Muscle layer of duodenum (tissue), 2 donors: ENCODE results near the gene INPP4B.
A peak's percentile ranks its signal among the peaks of the same experiment; 100 is the strongest.

Experiments
- H3K27ac ChIP-seq: one replicate; pipeline ENCODE4 v1.7.0; 2013; ENCODE audit warnings: mild to moderate bottlenecking, low read length
- H3K27me3 ChIP-seq: one replicate; pipeline ENCODE4 v1.7.0; 2013; ENCODE audit warnings: low read depth, mild to moderate bottlenecking, control low read depth, low read length
- H3K36me3 ChIP-seq, 2 donors: one replicate each; pipeline ENCODE4 v1.7.0; 2013; ENCODE audit warnings: low read length in 2 of 2, control low read depth in 1 of 2, mild to moderate bottlenecking in 1 of 2; ENCODE audit not compliant: insufficient read depth in 2 of 2, control insufficient read depth in 1 of 2
- H3K4me1 ChIP-seq, 2 donors: one replicate each; pipeline ENCODE4 v1.7.0; 2013; ENCODE audit warnings: low read length in 2 of 2, mild to moderate bottlenecking in 2 of 2, control low read depth in 1 of 2, moderate library complexity in 1 of 2; ENCODE audit not compliant: insufficient read depth in 2 of 2, control insufficient read depth in 1 of 2
- H3K4me3 ChIP-seq, 2 donors: one replicate each; pipeline ENCODE4 v1.7.0; 2013; ENCODE audit warnings: low read length in 2 of 2, low read depth in 1 of 2, mild to moderate bottlenecking in 1 of 2
- H3K9me3 ChIP-seq, 2 donors: one replicate each; pipeline ENCODE4 v1.7.0; 2013; ENCODE audit warnings: low read length in 2 of 2, control low read depth in 1 of 2, mild to moderate bottlenecking in 1 of 2; ENCODE audit not compliant: control insufficient read depth in 1 of 2
- donor health status: healthy.

INPP4B gene

GRCh38 chr4:142354041-142354440 lies 492.1 kb downstream of the INPP4B start:
- Histone ChIP-seq H3K27ac (no peak overlapping the region), H3K27me3 (no peaks in the 10 kb centered on the region), H3K9me3 (no peaks in the 10 kb centered on the region), H3K4me1 (peaks cover 5 to 33% of the 10 kb centered on the region in 2 donors), H3K36me3 (no peaks in the 10 kb centered on the region), H3K4me3 (no peak overlapping the region)

DNA sequence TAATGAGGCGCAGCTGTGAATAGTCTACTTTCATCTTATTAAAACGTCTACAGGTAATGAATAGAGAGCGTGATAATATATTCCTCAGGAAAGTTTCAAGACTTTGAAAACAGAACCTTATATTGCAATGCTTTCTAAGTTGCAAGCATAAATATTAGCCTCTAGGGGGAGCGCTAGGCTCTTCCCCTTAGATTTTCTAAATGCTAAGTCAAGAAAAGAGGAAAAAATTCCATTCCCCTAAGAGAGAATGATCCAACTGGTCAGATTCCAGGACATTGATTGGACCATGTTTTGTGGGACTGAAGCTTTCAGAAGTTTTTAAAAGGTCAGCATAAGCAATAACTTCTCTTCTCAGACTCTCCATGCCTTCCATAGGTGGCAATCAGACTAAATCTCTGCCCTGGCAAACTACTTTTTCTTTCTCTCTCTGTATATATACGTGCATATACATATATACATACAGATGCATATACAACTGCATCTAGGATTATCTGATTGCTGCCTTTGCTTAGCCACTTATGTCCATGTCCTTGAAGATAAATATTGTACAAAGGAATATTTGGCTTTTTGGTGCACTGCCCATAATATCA lies 492.9 kb downstream of the INPP4B start:
- Histone ChIP-seq H3K27me3 (no peaks in the 10 kb centered on the region), H3K4me3 (no peak overlapping the region), H3K9me3 (no peaks in the 10 kb centered on the region), H3K4me1 (peaks cover 13 to 33% of the 10 kb centered on the region in 2 donors), H3K27ac (peak overlapping the region; percentile 4), H3K36me3 (no peaks in the 10 kb centered on the region)

- Histone ChIP-seq H3K27me3 (no peaks in the 10 kb centered on the region), H3K9me3 (no peaks in the 10 kb centered on the region), H3K4me1 (peaks cover 13 to 33% of the 10 kb centered on the region in 2 donors), H3K27ac (peak overlapping the region; percentile 4), H3K4me3 (no peak overlapping the region), H3K36me3 (no peaks in the 10 kb centered on the region)
These were observed 493.4 kb downstream of the INPP4B start for GRCh38 chr4:142352712-142353111.

GRCh38 chr4:142351958-142352357 lies 494.1 kb downstream of the INPP4B start:
- Histone ChIP-seq H3K4me1 (peaks cover 13 to 33% of the 10 kb centered on the region in 2 donors), H3K27ac (no peak overlapping the region), H3K4me3 (no peak overlapping the region)

GRCh38 chr4:142350871-142351270 lies 495.2 kb downstream of the INPP4B start:
- H3K27ac ChIP-seq = no peak overlapping the region
- no peaks in the 10 kb centered on the region for H3K27me3 ChIP-seq
- H3K36me3 ChIP-seq = no peaks in the 10 kb centered on the region
- no peaks in the 10 kb centered on the region for H3K9me3 ChIP-seq
- H3K4me3 ChIP-seq = no peak overlapping the region
- peaks cover 13 to 33% of the 10 kb centered on the region in 2 donors for H3K4me1 ChIP-seq

More at GRCh38 chr4:142351958-142352357, 494.1 kb downstream of the INPP4B start:
- Histone ChIP-seq H3K9me3 (no peaks in the 10 kb centered on the region), H3K27me3 (no peaks in the 10 kb centered on the region), H3K36me3 (no peaks in the 10 kb centered on the region)

GRCh38 chr4:142348613-142349021 lies 497.5 kb downstream of the INPP4B start:
- Histone ChIP-seq H3K4me1 (peaks cover 13 to 24% of the 10 kb centered on the region in 2 donors), H3K36me3 (no peaks in the 10 kb centered on the region), H3K27ac (no peak overlapping the region), H3K9me3 (no peaks in the 10 kb centered on the region), H3K27me3 (no peaks in the 10 kb centered on the region), H3K4me3 (no peak overlapping the region)

GRCh38 chr4:142347241-142347640 lies 498.9 kb downstream of the INPP4B start:
- H3K9me3 ChIP-seq = no peaks in the 10 kb centered on the region
- H3K4me3 ChIP-seq = no peak overlapping the region

DNA sequence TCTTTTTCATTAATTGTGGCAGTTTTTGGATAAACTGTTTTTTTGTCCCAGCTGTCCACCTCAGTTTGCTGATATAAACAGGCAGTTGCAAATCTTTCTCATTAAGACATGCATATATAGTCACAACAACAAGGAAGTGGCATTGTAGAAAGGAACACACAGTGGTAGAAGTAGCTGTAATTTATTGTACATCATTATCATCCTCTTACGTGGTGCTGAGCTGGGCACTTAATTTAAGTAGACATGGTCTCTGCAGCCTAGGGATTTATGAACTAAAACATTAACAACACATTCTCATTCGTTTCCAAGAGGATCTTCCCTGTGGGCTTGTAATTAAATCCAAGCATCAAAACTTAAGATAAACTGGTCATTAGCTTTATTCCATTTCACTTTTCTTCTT lies 500.2 kb downstream of the INPP4B start:
- Histone ChIP-seq H3K9me3 (no peaks in the 10 kb centered on the region), H3K36me3 (no peaks in the 10 kb centered on the region), H3K27ac (no peak overlapping the region), H3K4me1 (peaks cover 0 to 8% of the 10 kb centered on the region in 2 donors), H3K4me3 (no peak overlapping the region), H3K27me3 (no peaks in the 10 kb centered on the region)

More at GRCh38 chr4:142347241-142347640, 498.9 kb downstream of the INPP4B start:
- Histone ChIP-seq H3K27ac (no peak overlapping the region), H3K27me3 (no peaks in the 10 kb centered on the region), H3K4me1 (peaks cover 8 to 11% of the 10 kb centered on the region in 2 donors), H3K36me3 (no peaks in the 10 kb centered on the region)

DNA sequence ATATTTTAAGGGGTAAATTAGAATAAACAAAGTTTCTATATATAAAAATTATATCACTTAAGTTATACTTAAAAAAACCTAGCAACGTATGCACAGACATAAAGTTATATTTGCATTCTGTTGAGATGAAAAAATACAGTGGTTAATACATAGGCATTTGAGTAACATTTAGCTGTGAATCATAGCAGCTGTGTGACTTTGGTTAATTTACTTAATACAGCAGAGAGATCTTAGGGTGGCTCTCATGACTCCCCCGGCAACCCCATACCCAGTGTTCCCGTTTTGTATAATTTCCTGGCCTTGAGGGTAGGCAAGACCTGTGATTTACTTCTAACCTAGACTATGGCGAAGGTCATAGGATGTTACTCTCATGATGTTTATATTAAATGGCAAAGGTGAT lies 504.8 kb downstream of the INPP4B start:
- no peak overlapping the region for H3K27ac ChIP-seq

GRCh38 chr4:142339053-142339452 lies 507.0 kb downstream of the INPP4B start:
- H3K27me3 ChIP-seq = no peaks in the 10 kb centered on the region
- H3K27ac ChIP-seq = no peak overlapping the region
- peaks cover 0 to 3% of the 10 kb centered on the region in 2 donors for H3K9me3 ChIP-seq
- no peak overlapping the region for H3K4me3 ChIP-seq
- H3K36me3 ChIP-seq = no peaks in the 10 kb centered on the region
- no peaks in the 10 kb centered on the region for H3K4me1 ChIP-seq

More for the DNA sequence above, 504.8 kb downstream of the INPP4B start:
- Histone ChIP-seq H3K9me3 (peaks cover 0 to 2% of the 10 kb centered on the region in 2 donors), H3K36me3 (no peaks in the 10 kb centered on the region), H3K27me3 (no peaks in the 10 kb centered on the region), H3K4me1 (no peaks in the 10 kb centered on the region), H3K4me3 (no peak overlapping the region)

DNA sequence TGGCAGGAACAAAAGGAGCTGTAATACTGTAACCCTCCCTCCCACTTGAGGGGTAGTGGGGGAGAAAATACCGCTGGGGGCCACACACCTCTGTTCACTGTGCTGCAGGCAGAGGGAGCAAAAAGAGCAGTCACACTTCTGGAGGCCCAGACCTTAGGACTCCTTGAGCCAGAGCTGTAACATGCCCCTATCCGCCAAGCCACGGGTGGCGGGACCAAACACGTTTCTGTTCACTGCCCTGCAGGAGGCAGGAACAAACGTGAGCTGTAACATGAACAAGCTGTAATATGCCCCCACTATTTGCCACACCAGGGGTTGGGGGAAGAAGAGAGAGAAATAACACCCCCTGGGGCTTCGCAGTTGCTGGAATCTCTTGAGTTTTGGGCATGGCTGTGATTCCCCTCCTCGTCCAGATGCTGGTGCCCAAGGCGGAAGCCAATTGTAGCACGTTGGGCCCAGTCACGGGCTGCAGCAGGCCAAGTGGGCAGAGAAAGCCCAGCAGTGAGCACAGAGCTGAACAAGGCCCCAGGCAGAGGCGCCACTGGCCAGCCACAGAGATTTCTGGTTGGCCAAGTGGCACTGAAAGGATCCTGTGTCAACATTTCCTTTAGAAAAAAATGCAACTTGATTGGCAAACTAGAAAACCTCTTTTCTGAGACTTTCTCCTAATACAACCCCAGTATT lies 509.7 kb downstream of the INPP4B start:
- no peak overlapping the region for H3K27ac ChIP-seq
- H3K4me3 ChIP-seq = no peak overlapping the region
- H3K36me3 ChIP-seq = no peaks in the 10 kb centered on the region
- peaks cover 0 to 7% of the 10 kb centered on the region in 2 donors for H3K4me1 ChIP-seq
- no peaks in the 10 kb centered on the region for H3K27me3 ChIP-seq
- peaks cover 0 to 3% of the 10 kb centered on the region in 2 donors for H3K9me3 ChIP-seq
